Measurements from ENCODE around the gene SPSB4.

The SPSB4 gene

DNA sequence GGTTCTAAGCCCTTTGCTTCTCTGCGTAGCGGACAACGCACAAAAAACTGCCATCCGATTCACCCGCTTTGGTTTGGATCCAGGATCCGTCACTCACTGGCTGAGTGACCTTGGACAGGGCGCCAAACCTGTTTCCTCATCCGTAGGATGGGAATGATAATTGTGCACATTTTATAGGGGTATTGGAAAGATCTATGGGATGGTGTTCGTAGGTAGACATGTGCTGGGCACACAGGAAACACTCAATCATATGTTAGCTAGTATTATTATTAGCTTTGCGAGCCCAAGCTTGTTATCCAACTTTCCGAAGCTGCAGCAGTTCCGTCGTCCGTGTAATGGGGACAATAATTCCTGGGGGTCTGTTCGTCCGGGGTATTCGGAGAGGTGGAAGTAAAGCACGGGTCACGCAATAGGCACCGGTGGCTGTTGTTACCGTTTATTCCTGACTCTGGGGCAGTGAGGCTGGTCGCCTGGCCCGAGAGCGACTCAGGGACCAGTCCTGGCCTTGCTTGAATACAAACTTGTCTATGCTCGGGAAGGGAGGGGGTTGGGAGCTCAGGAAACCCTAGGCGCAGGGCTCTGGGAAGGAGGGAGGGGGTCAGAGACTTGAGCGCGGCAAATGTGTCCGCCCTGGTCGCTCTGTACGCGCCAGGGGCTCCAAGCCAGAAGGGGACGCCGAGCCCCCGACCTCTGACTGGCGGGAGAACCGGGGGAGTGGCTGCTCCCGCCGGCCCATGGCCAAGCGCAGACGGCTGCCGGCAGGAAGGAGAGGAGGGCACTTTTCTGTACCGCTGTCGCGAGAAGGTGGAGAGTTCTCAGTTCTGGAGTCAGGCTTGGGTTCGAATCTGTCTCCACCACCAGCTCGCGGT lies 1.3 kb downstream of the SPSB4 start:
- H3K4me3 ChIP-seq (ENCODE audit: insufficient read depth, low read depth, low read length, poor library complexity, severe bottlenecking) = no peak overlapping the region
- H3K36me3 ChIP-seq (ENCODE audit: control insufficient read depth, insufficient read depth, low read length) = no peaks in the 10 kb centered on the region
- no peak overlapping the region for H3K27ac ChIP-seq (ENCODE audit: insufficient read depth, low read length, poor library complexity, severe bottlenecking)
- no peaks in the 10 kb centered on the region for H3K9me3 ChIP-seq (ENCODE audit: control insufficient read depth, low read length)
- H3K4me1 ChIP-seq (ENCODE audit: control insufficient read depth, insufficient read depth, low read length, poor library complexity, severe bottlenecking) = peaks cover 7% of the 10 kb centered on the region
- no peak for DNase-seq
- peaks cover 15% of the 10 kb centered on the region for H3K27me3 ChIP-seq (replicated peaks; ENCODE audit: control insufficient read depth, insufficient read depth, low read length, poor library complexity, severe bottlenecking)

DNA sequence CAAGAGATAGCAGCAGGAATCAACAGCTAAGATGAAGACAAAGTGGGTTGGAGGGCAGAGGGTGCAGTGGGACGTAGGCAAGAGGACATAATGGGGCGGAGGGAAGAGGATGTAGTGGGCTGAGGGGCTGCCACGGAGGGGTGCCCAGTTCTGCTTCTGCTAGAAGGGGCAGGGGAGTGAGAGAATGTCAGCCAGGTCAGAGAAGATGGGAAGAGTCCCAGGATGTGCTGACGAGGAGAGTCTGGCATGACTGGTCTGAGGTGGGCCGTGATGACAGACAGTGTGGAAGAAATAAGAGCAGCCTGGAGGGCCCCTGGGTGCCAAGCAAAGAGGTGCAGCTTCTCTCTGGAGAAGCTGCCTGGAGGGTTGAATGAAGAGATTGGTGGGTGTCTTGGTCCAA lies 4.0 kb downstream of the SPSB4 start:
- Histone ChIP-seq H3K4me1 (ENCODE audit: control insufficient read depth, insufficient read depth, low read length, poor library complexity, severe bottlenecking) (peaks cover 7% of the 10 kb centered on the region), H3K27ac (ENCODE audit: insufficient read depth, low read length, poor library complexity, severe bottlenecking) (no peak overlapping the region), H3K36me3 (ENCODE audit: control insufficient read depth, insufficient read depth, low read length) (no peaks in the 10 kb centered on the region)

DNA sequence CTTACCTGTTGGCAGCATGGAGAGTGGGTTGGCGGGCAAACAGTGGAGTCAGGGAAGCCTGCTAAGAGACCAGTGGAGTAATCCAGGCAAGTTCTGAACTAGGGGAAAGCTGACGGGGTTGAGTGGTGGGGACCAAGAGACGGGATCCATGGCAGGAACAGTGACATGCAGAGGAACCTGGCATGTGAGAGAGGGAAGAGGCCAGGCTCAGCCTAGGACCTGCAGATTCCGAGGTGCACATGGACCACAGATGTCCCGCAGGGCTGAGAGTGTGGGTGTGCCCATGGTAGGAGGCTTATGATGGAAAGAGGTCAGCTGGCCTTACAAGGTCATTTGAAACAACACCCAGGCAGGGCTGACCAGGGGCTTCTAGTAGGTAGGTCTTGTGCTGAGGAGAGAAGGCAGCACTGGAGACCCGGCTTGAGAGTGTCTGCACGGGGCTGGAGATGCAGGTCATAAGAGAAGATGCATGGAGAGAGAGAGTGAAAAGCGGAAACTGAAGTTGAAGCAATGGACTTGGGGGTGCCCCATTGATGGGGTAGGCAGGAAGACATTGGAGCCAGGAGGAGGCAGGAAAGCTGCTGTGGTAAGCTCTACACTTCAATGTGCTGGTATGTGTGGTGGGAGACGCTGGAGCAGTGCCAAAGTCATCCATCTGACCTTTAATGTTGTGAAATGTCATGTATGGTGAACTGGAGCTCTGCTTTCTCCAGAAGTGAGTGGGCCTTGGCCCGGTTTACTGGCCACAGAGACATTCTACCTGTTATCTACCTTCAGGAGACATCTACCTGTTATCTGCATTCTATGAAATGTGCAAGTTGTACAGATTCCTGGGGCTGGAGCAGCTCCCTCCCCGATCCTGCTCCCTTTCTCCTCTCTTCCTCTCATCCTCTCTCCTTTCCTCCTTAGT lies 4.6 kb downstream of the SPSB4 start:
- DNase-seq = no peak
- H3K27me3 ChIP-seq (replicated peaks; ENCODE audit: control insufficient read depth, insufficient read depth, low read length, poor library complexity, severe bottlenecking) = peaks cover 11% of the 10 kb centered on the region
- peaks cover 6% of the 10 kb centered on the region for H3K4me1 ChIP-seq (ENCODE audit: control insufficient read depth, insufficient read depth, low read length, poor library complexity, severe bottlenecking)
- H3K36me3 ChIP-seq (ENCODE audit: control insufficient read depth, insufficient read depth, low read length) = no peaks in the 10 kb centered on the region
- no peaks in the 10 kb centered on the region for H3K9me3 ChIP-seq (ENCODE audit: control insufficient read depth, low read length)
- no peak overlapping the region for H3K4me3 ChIP-seq (ENCODE audit: insufficient read depth, low read depth, low read length, poor library complexity, severe bottlenecking)
- no peak overlapping the region for H3K27ac ChIP-seq (ENCODE audit: insufficient read depth, low read length, poor library complexity, severe bottlenecking)

More for the DNA sequence above, 4.0 kb downstream of the SPSB4 start:
- Histone ChIP-seq H3K4me3 (ENCODE audit: insufficient read depth, low read depth, low read length, poor library complexity, severe bottlenecking) (no peak overlapping the region), H3K9me3 (ENCODE audit: control insufficient read depth, low read length) (no peaks in the 10 kb centered on the region), H3K27me3 (replicated peaks; ENCODE audit: control insufficient read depth, insufficient read depth, low read length, poor library complexity, severe bottlenecking) (peaks cover 11% of the 10 kb centered on the region)
- no peak for DNase-seq

DNA sequence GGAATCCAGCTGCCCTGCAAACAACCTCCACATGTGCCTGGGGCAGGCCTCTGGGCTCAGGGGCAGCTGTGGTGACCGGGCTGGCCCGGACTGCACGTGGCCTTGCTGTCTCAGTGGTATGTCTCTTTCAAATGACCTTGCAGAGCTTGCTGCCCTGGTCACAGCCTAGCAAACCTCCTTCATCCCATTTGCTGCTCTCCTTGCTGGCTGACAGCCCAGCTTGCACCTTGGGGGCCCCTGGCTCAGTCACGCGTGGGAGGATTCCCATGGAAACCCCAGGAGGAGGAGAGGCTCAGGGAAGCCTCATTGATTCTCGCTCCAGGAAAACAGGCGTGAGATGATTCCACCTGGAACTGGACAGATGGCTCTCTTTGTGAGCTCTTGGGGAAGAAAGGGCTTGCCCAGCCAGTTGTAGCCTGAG lies 5.6 kb downstream of the SPSB4 start:
- H3K9me3 ChIP-seq (ENCODE audit: control insufficient read depth, low read length) = no peaks in the 10 kb centered on the region
- peaks cover 11% of the 10 kb centered on the region for H3K27me3 ChIP-seq (replicated peaks; ENCODE audit: control insufficient read depth, insufficient read depth, low read length, poor library complexity, severe bottlenecking)
- H3K36me3 ChIP-seq (ENCODE audit: control insufficient read depth, insufficient read depth, low read length) = no peaks in the 10 kb centered on the region
- no peaks in the 10 kb centered on the region for H3K4me1 ChIP-seq (ENCODE audit: control insufficient read depth, insufficient read depth, low read length, poor library complexity, severe bottlenecking)
- no peak for DNase-seq
- H3K4me3 ChIP-seq (ENCODE audit: insufficient read depth, low read depth, low read length, poor library complexity, severe bottlenecking) = no peak overlapping the region
- no peak overlapping the region for H3K27ac ChIP-seq (ENCODE audit: insufficient read depth, low read length, poor library complexity, severe bottlenecking)

DNA sequence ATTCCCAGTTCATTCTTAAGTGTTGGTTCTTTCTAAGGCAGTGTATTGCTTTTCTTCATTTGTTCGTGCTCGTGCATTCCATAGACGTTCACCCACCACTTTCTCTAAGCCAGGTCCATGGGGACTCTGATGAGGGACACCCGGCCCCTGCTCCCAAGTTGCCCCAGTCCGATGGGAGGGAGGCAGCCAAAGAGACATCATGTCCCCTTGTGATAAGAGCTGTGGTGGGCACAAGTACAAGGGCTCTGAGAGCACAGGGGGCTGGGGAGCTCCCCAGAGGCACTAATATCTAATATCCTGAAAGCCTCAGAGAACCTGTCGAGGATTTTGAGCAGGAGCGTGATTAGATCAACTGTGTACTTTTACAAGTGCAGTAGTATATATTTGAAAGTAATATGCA lies 6.3 kb downstream of the SPSB4 start:
- DNase-seq = no peak
- H3K4me3 ChIP-seq (ENCODE audit: insufficient read depth, low read depth, low read length, poor library complexity, severe bottlenecking) = no peak overlapping the region
- H3K27ac ChIP-seq (ENCODE audit: insufficient read depth, low read length, poor library complexity, severe bottlenecking) = no peak overlapping the region
- H3K36me3 ChIP-seq (ENCODE audit: control insufficient read depth, insufficient read depth, low read length) = no peaks in the 10 kb centered on the region
- H3K27me3 ChIP-seq (replicated peaks; ENCODE audit: control insufficient read depth, insufficient read depth, low read length, poor library complexity, severe bottlenecking) = peaks cover 5% of the 10 kb centered on the region
- no peaks in the 10 kb centered on the region for H3K9me3 ChIP-seq (ENCODE audit: control insufficient read depth, low read length)
- no peaks in the 10 kb centered on the region for H3K4me1 ChIP-seq (ENCODE audit: control insufficient read depth, insufficient read depth, low read length, poor library complexity, severe bottlenecking)

DNA sequence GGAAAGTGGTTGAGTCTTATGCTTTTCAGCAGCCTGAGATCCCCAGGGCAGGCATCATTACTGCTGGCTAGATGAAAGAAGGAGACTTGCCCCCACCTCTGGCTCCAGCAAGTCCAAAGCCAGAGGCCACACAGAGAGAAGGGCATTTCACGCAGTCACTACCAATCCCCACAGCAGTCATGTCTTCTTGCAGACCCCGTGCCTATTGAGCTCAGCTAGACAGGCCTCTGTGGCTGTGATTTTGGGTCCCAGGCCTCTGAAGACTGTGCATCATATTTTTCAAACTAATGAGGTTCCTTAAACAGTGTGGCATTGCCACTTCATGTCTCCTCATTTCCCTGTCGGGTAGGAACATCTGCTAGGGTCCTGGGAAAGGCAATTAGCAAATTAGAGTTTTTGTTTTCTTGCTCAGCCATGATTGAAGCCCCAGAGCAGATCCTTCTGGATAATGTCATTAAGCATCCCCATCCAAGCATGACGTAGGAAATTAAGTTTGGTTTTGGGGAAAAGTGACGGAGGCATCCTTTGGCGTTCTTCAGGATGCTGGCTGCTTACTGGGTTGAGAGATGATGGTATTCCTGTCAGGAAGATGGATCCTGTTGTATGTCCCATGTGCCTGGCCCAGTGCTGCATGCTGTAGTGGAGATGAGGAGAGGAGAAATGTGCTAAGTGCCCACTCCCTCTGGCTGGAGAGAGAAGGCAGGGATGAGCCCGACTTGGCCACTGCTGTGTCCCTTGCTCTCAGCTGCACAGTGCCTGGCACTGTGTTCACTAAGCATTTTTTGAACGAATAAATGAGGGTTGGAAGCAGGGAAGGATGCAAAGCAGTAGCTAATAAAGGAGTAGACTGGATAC lies 7.0 kb downstream of the SPSB4 start:
- no peaks in the 10 kb centered on the region for H3K4me1 ChIP-seq (ENCODE audit: control insufficient read depth, insufficient read depth, low read length, poor library complexity, severe bottlenecking)
- no peak for DNase-seq
- no peaks in the 10 kb centered on the region for H3K27me3 ChIP-seq (replicated peaks; ENCODE audit: control insufficient read depth, insufficient read depth, low read length, poor library complexity, severe bottlenecking)
- H3K27ac ChIP-seq (ENCODE audit: insufficient read depth, low read length, poor library complexity, severe bottlenecking) = no peak overlapping the region
- no peaks in the 10 kb centered on the region for H3K36me3 ChIP-seq (ENCODE audit: control insufficient read depth, insufficient read depth, low read length)
- H3K4me3 ChIP-seq (ENCODE audit: insufficient read depth, low read depth, low read length, poor library complexity, severe bottlenecking) = no peak overlapping the region
- H3K9me3 ChIP-seq (ENCODE audit: control insufficient read depth, low read length) = no peaks in the 10 kb centered on the region

DNA sequence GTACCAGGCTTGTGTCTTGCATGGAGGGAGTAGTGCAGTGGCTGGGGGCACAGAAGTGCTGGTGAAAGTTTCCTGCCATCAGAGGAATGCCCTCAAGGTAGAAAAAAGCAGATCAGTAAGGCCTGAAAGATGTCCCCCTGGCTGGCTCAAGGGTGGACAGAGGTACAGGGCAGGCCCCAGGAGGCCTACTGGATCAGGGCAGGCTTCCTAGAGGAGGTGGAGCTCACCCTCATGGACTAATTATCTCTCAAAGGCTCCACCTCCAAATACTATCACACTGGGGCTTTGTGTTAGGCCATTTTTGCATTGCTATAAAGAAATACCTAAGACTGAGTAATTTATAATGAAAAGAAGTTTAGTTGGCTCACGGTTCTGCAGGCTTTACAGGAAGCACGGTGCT lies 7.8 kb downstream of the SPSB4 start:
- Histone ChIP-seq H3K4me1 (ENCODE audit: control insufficient read depth, insufficient read depth, low read length, poor library complexity, severe bottlenecking) (no peaks in the 10 kb centered on the region), H3K27ac (ENCODE audit: insufficient read depth, low read length, poor library complexity, severe bottlenecking) (no peak overlapping the region), H3K4me3 (ENCODE audit: insufficient read depth, low read depth, low read length, poor library complexity, severe bottlenecking) (no peak overlapping the region), H3K27me3 (replicated peaks; ENCODE audit: control insufficient read depth, insufficient read depth, low read length, poor library complexity, severe bottlenecking) (no peaks in the 10 kb centered on the region), H3K36me3 (ENCODE audit: control insufficient read depth, insufficient read depth, low read length) (no peaks in the 10 kb centered on the region), H3K9me3 (ENCODE audit: control insufficient read depth, low read length) (no peaks in the 10 kb centered on the region)
- DNase-seq = no peak

DNA sequence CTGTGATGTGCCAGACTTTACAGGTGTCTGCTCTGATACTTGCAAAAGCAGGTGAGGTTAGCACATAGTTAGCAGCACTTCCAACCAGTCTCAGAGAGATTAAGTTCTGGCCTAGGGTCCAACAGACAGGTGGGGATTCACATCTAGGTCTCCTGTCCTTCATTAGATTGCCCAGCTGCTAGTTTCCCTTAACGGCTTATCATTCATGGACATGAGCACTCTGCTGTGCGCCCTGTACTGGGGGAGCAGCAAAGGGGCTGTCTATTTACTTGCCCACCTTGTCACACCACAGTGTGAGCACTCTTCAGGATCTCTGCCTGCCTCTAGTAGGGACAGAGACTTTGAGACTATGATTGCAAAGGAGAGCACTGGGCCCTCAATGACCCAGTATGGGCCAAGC lies 8.7 kb downstream of the SPSB4 start:
- no peaks in the 10 kb centered on the region for H3K36me3 ChIP-seq (ENCODE audit: control insufficient read depth, insufficient read depth, low read length)
- H3K27me3 ChIP-seq (replicated peaks; ENCODE audit: control insufficient read depth, insufficient read depth, low read length, poor library complexity, severe bottlenecking) = no peaks in the 10 kb centered on the region
- no peaks in the 10 kb centered on the region for H3K9me3 ChIP-seq (ENCODE audit: control insufficient read depth, low read length)
- H3K4me1 ChIP-seq (ENCODE audit: control insufficient read depth, insufficient read depth, low read length, poor library complexity, severe bottlenecking) = no peaks in the 10 kb centered on the region
- DNase-seq = no peak
- no peak overlapping the region for H3K27ac ChIP-seq (ENCODE audit: insufficient read depth, low read length, poor library complexity, severe bottlenecking)
- H3K4me3 ChIP-seq (ENCODE audit: insufficient read depth, low read depth, low read length, poor library complexity, severe bottlenecking) = no peak overlapping the region

DNA sequence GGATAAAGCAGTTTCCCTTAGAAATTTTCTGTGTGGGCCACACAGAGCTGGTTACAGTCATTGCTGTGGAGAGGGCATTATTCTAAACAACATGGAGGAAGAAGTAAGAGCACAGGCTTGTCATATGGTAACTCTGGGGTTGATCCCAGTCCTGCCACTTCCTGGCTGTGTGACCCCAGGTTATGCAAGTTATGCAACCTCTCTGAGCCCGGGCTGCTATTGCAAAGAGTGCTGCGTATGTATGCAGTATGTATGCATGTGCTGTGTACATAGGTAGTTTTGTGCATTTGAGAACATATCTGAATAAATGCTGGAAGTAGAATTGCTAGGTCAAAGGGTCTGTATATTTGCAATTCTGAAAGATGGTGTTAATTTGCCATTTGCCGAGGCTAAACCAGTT lies 9.2 kb downstream of the SPSB4 start:
- Histone ChIP-seq H3K27ac (ENCODE audit: insufficient read depth, low read length, poor library complexity, severe bottlenecking) (no peak overlapping the region), H3K27me3 (replicated peaks; ENCODE audit: control insufficient read depth, insufficient read depth, low read length, poor library complexity, severe bottlenecking) (no peaks in the 10 kb centered on the region), H3K4me3 (ENCODE audit: insufficient read depth, low read depth, low read length, poor library complexity, severe bottlenecking) (no peak overlapping the region), H3K4me1 (ENCODE audit: control insufficient read depth, insufficient read depth, low read length, poor library complexity, severe bottlenecking) (no peaks in the 10 kb centered on the region), H3K36me3 (ENCODE audit: control insufficient read depth, insufficient read depth, low read length) (no peaks in the 10 kb centered on the region), H3K9me3 (ENCODE audit: control insufficient read depth, low read length) (no peaks in the 10 kb centered on the region)
- no peak for DNase-seq
